ENCODE data around the gene TP53AIP1.

Gene TP53AIP1

DNA sequence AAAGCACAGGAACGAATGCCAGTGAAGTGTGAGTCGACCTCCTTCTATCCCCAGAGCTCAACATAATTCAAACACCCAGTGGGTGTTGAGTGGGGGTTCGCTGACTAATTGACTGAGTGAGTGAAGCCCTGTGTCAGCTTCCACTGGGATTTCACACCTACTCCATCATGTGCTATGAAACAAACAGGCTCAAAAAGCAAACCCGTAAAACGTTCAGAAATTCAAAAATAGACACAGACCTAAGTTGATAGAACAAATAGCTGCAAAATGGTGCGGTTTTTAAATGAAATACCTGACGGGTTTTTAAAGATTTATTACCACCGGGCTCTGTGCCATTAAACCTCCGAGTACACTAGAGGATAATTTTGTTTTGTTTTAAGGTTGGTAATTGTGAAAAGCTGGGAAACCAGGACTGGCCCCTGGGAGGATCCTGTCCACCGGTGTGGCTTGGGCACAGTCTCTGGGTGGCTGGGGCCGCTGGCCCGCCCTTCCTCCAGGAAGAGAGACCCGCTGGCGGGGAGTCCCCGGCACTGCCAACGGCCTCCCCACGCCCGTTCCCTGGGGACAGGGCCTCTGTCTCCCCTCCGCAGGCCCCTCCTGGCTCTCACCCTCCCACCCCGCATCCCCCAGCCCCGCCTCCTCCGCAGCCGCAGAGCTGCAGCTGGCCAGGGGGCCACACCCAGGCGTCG lies 37.9 kb downstream of the TP53AIP1 start:
- no peak for DNase-seq

DNA sequence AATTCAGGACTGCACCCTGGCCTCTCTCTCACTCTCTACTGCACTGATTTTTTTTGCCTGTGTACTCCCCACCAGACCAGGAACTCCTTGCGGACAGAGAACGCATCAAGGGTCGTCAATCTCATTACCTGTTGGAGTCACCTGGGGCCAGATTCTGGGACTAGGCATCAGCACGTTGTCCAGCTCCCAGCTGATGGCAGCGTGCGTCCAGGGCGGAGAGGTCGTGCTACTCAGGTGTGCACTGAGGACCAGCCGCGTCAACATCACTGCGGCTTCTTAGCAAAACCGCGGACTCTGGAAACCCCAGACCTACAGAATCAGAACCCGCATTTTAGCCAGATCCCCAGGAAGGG lies 38.4 kb downstream of the TP53AIP1 start:
- DNase-seq: no peak

DNA sequence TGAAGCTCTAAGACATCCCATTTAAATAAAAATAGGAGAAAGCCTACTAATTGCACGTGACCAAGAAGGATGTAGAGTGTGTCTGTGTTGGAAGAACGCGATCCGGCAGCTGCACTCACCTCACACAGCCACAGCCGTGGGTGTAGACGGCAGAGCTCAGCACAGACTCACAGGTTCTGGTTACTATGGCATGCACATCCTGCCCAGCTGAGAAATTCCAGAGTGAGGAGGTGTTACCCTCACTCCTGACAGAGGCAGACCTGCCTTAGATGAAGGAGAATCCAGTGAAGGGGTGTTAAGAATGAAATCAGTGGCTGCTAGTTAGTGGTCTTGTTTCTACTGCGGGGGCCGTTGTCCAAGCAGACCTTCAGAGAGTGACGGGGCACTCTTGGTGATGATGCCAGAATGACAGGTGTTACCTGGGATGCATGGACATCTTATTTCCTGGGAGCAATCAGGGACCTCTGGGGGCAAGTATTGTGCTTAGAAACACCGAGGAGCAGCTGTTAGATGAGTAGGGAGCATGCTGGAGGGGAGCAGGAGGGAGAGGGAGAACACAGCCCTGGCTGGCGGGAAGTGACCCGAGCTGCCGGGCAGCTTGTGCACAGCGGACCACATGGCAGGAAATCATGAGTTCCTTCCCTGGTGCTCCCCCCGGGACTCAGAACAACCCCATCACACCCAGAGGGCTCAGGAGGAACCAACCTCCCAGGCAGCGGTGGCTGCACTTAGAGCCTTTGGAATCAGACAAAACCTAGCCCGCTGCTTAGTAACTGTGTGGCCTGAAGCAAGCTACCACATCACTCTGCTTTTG lies 39.2 kb downstream of the TP53AIP1 start:
- no peak for DNase-seq

DNA sequence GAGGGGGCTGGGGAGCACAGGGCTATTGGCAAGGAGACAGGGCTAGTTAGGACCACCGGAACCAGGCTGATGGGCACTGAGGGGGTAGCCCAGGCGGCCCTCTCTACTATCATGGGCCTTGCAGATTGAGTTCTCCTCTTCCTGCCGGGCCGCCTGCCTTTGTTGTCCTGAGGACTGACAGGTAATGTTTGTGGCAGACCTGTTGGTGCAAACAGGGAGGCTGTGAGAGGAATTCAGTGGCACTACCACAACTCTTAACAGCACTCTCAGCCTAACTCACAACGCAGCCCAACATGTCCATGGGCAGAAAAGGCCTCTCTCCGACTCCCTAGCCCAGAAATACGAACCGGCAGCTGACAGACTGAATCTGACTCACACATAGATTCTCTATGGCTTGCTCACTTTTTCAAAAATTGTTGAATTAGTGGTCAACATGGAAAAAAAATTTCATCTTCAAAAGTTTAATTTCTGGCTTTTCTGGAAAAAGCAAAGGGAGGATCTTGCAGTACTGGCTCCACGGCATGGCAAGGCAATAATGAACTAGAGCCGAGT lies 40.1 kb downstream of the TP53AIP1 start:
- no peak for DNase-seq

DNA sequence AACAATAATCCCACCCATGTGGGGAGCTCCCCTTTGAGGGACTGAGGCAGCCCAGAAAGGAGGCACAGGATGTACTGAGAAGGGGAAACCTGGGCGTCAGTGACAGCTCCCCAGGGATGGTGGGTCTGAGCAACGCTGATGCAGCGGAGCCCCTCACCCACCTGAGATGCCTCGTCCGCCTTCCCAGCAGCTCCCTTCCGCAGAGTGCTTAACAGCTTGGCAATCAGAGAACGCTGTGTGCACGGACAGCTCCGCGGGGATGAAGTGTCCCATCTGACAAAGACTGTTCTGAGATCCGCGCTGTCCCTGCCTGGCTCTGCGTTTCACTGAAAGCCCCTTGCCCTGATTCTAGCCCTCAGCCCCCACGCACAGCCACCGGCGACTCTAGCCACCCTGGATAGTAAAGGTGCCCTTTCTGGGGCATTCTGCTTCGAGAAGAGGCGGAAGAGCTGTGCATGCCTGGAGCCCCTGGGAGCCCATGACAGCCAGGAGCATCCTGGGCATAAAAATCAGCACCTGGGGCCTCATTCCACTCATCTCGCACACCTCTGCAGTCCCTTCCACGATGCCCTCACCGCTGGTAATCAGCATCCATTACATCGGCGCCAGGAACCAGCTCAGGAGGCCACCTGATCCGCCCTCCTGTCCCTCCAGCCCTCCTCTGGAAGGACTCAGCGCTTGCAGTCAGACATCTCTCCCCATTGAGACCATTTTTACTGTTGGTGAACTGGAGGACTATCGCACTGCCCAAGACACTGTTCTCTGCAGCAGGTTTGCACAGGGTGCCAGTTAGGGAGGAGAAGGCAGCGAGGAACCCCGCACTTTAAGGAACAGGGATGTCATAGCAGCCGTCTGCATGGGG lies 40.8 kb downstream of the TP53AIP1 start:
- DNase-seq: no peak

DNA sequence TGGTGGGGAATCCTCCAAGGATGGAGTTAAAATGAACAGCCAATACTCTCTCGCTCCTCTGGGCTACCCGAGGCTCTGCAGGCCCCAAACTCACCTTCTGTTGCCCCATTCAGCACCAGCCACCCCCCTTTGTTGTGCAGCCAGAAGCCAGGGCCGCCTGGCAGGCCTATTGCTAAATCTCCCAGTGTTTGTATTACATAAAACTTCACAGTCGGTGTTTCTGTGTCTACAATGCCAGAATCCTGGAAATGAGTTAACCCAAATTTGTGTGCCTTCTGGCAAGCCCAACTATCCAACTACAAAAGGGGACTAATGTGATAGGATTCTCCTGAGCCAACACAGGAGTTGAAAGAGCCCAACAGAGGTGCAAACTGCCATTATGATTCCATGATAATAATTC lies 42.2 kb downstream of the TP53AIP1 start:
- DNase-seq: no peak

DNA sequence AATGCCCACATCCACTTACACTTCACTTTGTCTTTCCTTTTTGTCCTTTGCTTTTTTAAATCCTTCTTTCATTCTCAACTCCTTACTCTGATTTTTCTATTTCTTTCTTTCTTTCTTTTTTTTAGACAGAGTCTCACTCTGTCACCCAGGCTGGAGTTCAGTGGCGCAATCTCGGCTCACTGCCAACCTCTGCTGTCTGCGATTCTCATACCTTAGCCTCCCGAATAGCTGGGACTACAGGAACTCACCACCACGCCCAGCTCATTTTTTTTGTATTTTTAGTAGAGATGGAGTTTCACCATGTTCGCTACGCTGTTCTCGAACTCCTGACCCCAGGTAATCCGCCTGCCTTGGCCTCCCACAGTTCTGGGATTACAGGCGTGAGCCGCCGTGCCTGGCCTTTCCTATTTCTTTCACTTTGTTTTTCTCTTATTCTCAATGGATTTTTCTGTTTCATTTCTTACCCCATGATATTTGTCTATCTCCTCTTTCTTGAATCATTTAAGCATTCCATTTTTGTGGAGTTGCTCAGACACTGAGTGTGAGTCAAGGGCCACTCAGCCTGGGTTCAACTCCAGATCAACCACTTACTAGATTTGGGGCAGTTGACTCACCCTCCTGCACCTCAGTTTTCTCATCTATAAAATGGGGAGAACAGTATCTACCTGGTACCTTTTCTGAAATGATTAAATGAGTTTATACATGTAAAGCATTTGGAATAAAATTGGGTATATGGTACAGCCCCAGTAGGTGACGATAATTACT lies 43.9 kb downstream of the TP53AIP1 start:
- DNase-seq: no peak

DNA sequence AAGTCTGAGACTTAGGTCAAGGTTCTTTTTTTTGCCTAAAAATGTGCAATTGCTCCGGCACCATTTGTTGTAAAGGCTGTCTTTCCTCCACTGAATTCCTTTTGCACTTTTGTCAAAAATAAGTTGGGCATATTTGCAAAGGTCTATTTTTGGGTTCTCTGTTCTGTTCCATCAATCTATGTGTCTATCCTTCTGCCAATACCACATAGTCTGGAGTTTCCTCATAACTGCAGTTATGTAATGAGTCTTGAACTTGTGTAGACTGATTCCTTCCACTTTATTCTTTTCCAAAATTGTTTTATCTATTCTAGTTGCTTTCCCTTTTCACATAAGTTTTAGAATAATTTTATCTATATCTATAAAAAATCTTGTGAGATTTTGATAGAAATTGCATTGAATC lies 44.8 kb downstream of the TP53AIP1 start:
- no peak for DNase-seq

DNA sequence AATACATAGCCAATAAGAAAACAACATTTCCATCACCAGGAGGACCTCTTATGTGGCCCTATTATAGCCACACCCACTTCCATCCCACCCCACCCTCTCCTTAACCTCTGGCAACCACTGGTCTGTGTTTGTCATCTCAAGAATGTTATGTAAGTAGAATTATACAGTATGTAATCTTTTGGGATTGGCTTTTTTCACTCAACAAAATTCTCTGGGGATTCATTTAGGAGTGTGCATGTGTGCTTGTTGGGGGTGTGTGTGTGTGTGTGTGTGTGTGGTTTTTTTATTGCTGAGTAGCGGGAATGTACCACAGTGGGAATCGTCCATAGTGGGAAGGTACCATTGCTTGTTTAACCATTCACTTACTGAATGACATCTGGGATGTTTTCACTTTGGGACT lies 46.3 kb downstream of the TP53AIP1 start:
- DNase-seq: no peak

DNA sequence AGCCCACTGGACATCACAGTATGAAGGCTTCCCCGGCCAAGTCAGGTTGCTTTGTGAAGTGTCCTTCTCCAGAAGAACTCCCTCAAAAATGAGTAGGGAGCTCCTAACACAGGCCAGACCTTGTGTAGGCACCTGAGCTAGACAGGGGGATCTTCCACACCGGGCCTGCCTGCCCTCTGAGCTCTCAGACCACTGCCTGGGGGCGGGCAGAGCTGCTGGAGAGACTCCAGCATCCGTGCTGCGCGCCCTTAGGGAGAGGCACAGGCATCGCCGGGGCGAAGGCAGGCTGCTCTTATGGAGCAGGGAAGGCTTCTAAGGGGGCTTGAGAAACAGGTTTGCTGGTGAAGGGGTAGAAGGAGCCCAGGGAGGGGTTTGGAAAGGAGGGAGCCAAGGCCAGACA lies 47.1 kb downstream of the TP53AIP1 start:
- no peak for DNase-seq

DNA sequence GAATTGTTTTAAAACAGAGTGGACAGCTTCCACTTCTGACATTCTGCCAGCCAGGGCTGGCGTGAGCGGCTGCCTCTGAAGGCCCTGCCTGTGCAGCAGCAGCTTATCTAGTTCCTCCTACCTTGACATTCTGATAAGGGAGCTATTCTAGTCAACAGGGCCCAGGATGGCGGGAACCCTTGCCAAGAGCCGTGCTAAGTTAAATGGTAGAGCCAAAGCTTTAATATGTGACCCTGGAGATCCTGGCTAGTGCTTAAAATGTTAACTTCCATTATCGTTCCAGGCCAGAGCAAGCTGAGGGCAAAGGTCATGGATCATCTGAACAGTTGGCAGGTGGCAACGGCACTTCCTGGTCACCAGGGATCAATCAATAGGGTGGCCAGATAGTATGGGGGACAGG lies 48.0 kb downstream of the TP53AIP1 start:
- DNase-seq: no peak

DNA sequence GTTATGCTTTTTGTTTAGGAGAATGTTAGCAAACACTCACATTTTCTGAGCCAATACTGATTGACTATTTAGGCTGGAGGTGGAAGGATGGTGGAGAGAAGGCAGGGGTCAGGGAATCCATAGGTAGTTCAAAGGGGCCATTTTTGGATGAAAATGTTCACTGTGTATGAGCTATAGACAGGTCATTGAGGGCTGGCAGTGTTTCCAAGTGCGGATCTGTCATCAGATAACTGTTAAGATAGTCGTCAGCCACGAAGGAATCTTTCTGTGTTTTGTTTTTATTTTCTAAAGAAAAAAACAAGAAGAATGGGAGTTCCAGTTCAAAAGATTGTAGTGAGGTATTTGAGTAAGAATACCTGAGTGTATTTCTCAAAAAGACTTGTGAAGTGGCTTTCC lies 48.4 kb downstream of the TP53AIP1 start:
- DNase-seq: no peak

DNA sequence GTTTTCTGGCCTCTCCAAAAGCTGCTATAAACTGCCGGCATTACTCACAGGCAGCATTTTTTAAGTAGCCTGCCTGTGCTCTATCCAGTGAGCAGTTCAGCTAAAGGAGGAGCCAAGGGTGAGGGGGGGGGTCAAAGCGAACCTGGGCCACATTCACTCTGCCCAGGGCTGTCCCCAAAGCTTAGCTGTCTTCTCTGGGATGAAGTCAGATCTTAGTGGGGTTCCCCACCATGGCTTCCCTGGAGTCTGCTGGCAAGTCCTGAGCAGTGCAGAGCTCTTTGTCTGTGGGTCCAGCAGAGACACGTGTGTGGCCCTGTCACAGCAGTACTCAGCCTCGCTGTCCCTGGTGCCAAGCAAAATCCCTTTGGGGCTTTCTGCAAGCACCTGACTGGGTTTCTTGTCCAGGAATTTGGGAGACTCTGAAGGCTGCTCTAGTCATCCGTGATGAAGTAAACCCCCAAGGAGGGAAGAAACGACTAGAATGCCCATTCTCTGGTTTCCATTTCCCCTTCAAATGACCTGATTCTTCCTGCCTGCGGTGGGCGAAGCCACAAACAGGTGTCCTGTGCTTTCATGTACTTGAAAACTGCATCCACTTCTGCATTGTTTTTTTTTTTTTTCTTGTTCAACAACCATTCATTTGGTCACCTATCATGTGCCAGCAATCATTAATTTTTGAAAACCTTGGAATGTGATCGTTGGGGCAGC lies 48.9 kb downstream of the TP53AIP1 start:
- DNase-seq: no peak

DNA sequence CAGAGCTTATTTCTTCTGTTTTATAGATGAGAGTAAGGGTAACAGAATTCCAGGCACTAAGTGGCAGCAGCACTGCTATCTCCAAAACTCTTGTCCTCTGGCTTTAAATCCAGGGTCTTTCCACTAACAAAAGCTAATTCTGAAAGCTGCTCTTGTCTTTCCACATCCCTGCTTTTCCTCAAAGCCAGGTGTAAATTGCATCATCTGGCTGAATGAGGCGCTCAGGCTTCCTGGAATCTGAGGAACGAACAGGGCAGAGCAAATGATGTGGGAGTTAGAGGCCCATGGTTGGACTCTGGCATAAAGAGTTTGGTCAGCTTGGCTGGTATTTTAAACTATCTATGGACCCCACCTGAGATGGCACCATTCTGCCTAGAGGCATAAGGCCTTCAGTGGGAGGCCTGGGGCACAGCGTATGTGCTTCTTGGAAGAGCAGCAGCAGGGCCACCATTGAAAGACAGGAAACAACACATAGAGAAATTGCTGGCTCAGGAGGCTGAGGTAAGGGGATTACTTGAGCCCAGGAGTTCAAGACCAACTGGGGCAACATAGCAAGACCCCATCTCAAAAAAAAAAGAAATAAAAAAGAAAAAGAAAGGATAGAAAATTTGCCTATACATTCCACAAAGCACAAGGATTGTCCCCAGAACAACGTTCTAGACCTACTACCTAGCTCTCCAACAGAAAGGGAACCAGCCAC lies 49.7 kb downstream of the TP53AIP1 start:
- no peak for DNase-seq

DNA sequence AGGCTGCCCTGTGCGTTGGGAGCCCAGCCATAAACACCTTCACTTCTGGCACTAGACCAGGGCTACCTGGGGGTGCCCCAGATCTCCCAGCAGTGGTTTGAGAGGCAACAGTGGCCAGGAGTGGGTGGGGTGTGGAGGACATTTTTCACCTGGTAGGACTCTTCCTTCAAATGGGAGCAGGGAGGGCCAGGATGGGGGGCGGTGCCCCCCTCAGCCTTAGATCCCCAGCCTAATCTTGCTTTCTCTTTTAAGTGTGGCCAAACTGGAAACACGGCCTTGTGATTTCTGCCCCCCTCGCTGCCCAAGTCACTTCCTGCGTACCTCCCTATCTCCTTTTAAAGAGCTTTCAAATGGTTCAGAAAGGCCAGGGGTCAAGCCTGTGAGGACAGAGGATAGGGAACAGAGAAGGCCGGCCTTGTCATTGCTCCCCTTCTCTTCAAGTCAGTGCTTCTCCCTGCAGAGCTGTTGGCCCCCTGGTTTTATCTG lies 50.7 kb downstream of the TP53AIP1 start:
- DNase-seq: no peak

DNA sequence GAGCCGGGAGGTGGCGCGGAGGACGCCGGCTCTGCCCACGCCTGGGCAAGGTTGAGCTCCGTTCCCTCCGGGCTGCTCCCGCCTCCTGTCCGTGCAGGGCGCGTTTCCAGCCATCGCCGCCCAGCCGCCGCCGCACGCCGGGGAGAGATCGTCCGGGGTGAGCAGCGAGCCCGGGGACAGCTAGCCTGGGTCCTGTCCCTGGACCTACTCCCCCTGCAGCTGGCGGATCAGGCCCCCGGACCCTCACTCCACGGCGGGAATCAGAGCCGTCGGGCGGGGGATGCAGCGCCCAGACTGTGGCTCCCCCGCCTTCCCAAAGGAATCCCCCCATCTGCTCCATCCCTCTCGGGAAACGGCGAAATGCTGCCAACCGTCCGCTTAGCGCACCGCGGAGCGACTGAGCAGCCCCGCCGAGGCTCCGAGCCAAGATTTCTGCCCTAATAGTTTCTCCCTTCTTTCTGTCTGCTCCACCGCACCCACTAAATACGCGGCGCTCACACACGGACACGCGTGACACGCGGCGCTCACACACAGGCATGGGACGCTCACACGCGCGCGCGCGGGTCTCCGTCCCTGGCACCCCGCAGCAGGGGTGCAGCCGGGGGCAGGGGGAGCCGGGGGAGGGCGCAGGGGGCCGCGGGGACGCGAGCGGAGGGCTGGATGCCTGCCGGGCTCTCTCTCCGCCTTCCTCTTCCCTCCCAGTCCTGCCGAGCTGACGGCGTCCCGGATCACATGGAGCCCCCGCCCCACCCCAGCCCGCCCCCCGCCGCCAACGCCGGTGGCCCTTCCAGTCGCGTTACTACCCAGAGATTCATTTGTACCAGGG lies 51.9 kb downstream of the TP53AIP1 start, which contains the start of gene KCNJ5:
Gene KCNJ5 (plus strand): TSS at position 814 of the 826 bp plus-strand sequence. CDS start 19,918 bp downstream, outside the sequence.
- no peak for DNase-seq

DNA sequence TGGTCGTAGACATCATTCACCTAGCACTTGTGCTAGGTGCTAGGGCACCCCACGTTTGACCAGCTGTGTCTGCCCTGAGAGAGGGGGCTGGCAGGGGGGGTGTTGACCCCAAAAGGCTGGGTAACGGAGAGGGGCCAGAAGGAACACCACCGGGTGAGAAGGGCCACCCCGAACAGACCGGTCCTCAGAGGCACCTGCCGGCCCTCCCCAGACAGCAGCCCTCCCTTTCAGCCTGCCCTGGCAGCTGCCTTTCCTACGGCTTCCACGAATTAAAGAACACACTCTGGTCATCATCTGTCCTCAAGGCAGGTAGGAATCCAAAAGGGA lies 52.5 kb downstream of the TP53AIP1 start:
- no peak for DNase-seq

DNA sequence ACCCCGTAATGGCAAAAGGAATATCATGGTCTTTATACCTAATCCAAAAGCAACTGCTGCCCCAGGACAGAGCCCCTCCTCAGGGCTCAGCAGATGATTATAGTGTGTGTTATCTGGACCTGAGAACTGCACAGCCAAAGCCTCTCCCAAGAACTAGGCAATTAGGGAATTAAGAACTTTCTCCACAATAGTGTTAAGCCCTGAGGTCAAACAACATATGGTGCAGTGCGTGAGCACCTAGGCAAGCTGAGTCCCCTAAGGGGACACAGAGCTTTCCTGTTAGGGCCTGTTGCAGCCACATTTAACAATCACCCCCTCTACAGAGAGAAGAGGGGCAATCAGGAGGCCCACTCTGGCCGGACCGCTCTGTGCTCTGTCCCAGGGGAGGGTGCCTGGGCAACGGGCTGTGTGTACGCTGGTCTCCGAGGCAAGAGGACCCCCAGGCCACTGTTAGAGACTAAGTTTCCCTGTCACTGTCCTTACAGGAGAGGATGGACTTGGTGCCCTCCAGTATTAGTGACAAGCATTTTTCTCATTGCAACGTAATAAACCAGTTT lies 52.9 kb downstream of the TP53AIP1 start:
- no peak for DNase-seq

DNA sequence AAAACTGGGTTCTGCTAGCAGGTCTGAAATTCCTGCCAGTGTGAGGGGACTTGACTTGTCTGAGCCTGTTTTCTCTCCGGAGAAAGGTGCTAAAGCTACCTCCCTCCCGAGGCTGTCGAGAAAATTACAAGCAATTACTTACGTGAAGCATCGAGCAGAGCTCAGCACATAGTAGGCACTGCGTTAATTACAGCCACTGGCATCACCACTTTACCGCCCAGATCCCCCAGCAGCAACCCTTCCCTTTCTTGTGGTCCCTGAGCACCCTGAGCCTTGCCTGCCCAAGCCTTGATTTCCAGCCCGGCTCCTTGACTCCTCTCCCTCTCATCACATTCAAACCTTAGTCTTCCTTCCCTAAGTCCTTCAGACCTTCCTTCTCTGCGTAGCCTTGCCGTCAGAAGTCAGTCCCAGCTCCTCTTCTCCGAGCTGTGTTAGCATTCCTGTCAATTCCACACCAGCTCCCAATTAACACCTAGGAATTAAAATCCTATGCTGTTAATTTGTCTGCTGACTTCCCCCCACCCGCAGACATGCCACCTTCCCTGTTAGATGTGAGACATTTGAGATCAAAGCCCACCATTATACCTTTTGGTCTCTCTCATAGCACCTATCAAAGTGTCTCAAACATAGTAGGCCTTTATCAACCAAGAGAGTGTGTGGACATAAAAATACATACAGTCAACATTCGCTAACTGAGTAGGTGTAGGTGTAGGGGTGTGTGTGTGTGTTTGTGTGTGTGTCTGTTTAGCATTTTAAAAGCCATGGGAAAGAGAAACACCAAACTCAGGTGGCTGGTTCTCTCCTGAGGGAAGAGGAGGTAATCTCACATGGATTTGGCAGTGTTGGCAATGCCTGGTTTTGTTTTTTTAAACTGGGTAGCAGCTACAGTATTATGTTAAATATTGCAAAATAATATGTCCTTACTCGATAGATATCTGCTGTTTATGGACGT lies 54.4 kb downstream of the TP53AIP1 start:
- DNase-seq: no peak

Measured in SHP77 treated with DMSO at 0.1 percent for 48 hours (cell line).